Neural crest cell (in vitro differentiated cells): ENCODE data around the gene ZACN. TPM values are rescaled to one million over a fixed set of nuclear protein-coding genes. Genes with fewer than 3 reads are reported as not detected.

Experiments used
- DNase-seq: peaks from one replicate; pipeline ENCODE4 v3.0.0; 2021; ENCODE audit warnings: low read depth, mixed read lengths, low spot score
- H3K27ac Mint-ChIP-seq: one replicate; pipeline ENCODE4 v1.8.0; 2021; ENCODE audit warnings: mild to moderate bottlenecking, mixed read lengths; ENCODE audit not compliant: unreplicated experiment
- H3K27me3 Mint-ChIP-seq: 2 replicates; pipeline ENCODE4 v1.8.0; 2021; ENCODE audit warnings: low read depth, mild to moderate bottlenecking, mixed read lengths
- H3K36me3 Mint-ChIP-seq: 2 replicates; pipeline ENCODE4 v1.8.0; 2021; ENCODE audit warnings: low read depth, mild to moderate bottlenecking, mixed read lengths
- H3K4me1 Mint-ChIP-seq: 2 replicates; pipeline ENCODE4 v1.8.0; 2021; ENCODE audit warnings: mixed read lengths
- H3K4me3 Mint-ChIP-seq: one replicate; pipeline ENCODE4 v1.8.0; 2021; ENCODE audit warnings: mild to moderate bottlenecking, mixed read lengths
- H3K9me3 Mint-ChIP-seq: 2 replicates; pipeline ENCODE4 v1.8.0; 2021; ENCODE audit warnings: mixed read lengths
- microRNA-seq: library from miRNA; unstranded; fragments of <30 nt; microRNA quantifications from one replicate; pipeline ENCODE4, GENCODE V29; 2020
- total RNA-seq: library from RNA; stranded (reverse); gene quantifications from 2 replicates; pipeline ENCODE4 v1.2.1, GENCODE V29; 2021
- TF ChIP-seq, protein P1 (sequence below): fragments of 200-600 bp; sonication (generic); conservative IDR thresholded peaks from 2 replicates; pipeline ENCODE4 v1.5.0; 2021; ENCODE audit warnings: antibody characterized with exemption, mild to moderate bottlenecking

The ZACN gene
- total RNA-seq, 1 donor from 2014 or later = 0.19 TPM

DNA sequence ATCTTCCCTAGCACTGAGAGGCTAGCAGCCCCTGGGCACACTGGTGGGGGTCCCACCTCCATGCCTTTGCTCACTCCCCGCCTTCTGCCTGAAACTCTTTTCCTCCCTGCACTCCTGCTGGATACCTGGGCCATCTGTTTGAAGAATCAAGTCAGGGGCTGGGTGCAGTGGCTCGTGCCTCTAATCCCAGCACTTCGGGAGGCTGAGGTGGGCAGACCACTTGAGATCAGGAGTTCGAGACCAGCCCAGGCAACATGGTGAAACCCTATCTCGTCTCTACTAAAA is 46.4 kb downstream of the ZACN start:
- H3K4me3 Mint-ChIP-seq = no peak overlapping the region
- H3K9me3 Mint-ChIP-seq = no peaks in the 10 kb centered on the region
- H3K27ac Mint-ChIP-seq = no peak overlapping the region
- TF ChIP-seq, protein P1, sequence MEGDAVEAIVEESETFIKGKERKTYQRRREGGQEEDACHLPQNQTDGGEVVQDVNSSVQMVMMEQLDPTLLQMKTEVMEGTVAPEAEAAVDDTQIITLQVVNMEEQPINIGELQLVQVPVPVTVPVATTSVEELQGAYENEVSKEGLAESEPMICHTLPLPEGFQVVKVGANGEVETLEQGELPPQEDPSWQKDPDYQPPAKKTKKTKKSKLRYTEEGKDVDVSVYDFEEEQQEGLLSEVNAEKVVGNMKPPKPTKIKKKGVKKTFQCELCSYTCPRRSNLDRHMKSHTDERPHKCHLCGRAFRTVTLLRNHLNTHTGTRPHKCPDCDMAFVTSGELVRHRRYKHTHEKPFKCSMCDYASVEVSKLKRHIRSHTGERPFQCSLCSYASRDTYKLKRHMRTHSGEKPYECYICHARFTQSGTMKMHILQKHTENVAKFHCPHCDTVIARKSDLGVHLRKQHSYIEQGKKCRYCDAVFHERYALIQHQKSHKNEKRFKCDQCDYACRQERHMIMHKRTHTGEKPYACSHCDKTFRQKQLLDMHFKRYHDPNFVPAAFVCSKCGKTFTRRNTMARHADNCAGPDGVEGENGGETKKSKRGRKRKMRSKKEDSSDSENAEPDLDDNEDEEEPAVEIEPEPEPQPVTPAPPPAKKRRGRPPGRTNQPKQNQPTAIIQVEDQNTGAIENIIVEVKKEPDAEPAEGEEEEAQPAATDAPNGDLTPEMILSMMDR = no peak
- no peaks in the 10 kb centered on the region for H3K27me3 Mint-ChIP-seq
- H3K4me1 Mint-ChIP-seq = peaks cover 16% of the 10 kb centered on the region
- DNase-seq = no peak
- no peaks in the 10 kb centered on the region for H3K36me3 Mint-ChIP-seq

- TF ChIP-seq, protein P1 = no peak
- Mint-ChIP-seq H3K27me3 (peaks cover 5% of the 10 kb centered on the region), H3K36me3 (no peaks in the 10 kb centered on the region), H3K9me3 (no peaks in the 10 kb centered on the region), H3K4me3 (no peak overlapping the region), H3K4me1 (peaks cover 12% of the 10 kb centered on the region), H3K27ac (no peak overlapping the region)
- DNase-seq = no peak
These were observed 46.9 kb downstream of the ZACN start for GRCh38 chr17:76125922-76126321.

DNA sequence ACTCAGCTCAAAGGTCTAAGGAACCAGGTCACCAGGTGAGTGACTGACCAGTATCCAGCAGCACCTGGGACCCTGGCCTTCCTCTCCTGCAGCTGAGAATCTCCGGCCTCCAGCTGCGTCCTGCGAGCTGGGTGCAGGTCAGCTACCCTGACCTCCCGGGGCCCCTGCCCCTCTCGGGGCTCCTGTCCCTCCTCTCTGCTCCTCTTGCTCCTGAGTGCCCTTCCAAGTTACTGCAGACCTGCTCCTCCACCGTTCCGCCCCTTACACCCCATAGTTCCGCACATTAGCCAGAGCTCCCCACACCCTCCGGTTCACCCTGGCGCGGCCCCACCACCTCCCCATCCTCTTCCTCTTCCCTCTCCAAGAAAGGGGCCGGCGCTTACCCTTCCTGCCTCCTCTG is 51.5 kb downstream of the ZACN start:
- no peaks in the 10 kb centered on the region for H3K9me3 Mint-ChIP-seq
- peaks cover 13% of the 10 kb centered on the region for H3K4me1 Mint-ChIP-seq
- TF ChIP-seq, protein P1 = no peak
- no peak overlapping the region for H3K27ac Mint-ChIP-seq
- H3K27me3 Mint-ChIP-seq = peaks cover 36% of the 10 kb centered on the region
- H3K36me3 Mint-ChIP-seq = no peaks in the 10 kb centered on the region
- no peak overlapping the region for H3K4me3 Mint-ChIP-seq
- DNase-seq = no peak

DNA sequence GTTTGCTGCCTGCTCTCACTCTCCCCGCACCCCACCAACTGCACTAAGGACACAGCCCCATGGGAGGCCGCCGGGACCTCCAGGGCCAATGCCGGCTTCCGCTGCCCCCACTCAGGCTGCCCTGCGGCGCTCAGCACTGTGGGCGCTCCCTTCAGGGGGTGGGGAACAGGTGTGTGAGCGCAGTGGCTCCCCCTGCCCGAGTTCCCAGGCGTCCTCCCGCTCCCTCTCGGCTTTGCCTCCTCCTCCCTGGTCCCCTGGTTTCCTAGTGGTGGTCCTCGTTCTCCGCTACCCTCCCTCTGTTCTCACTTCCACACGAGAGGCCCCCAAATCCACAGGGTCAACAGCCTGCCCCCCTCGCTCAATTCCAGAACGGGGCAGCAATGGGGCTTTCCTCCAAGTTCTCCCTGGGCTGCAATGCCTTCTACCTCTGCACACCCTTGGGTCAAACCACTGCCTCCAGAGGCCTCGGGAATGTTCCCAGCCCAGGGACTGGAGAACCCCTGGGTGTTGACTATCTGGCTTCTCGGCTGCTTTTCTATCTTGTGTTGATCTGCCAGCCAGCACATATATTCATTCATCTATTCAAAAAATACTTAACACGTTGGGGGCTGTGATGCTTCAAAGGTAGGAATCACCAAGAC is 52.2 kb downstream of the ZACN start:
- Mint-ChIP-seq H3K27ac (no peak overlapping the region), H3K36me3 (no peaks in the 10 kb centered on the region), H3K27me3 (peaks cover 36% of the 10 kb centered on the region), H3K4me1 (peaks cover 14% of the 10 kb centered on the region), H3K9me3 (no peaks in the 10 kb centered on the region), H3K4me3 (no peak overlapping the region)
- DNase-seq = no peak
- TF ChIP-seq, protein P1 = no peak

- Mint-ChIP-seq H3K27me3 (peaks cover 42% of the 10 kb centered on the region), H3K27ac (no peak overlapping the region), H3K36me3 (no peaks in the 10 kb centered on the region), H3K4me3 (no peak overlapping the region), H3K4me1 (peaks cover 14% of the 10 kb centered on the region), H3K9me3 (no peaks in the 10 kb centered on the region)
- TF ChIP-seq, protein P1 = no peak
- no peak for DNase-seq
These were observed 53.0 kb downstream of the ZACN start for GRCh38 chr17:76131692-76132573.

Small RNAs within 50 kb of the gene (microRNA-seq; reads per million reads assigned to microRNA genes)
- gene MIR6868 = 13.6 reads per million, percentile 29 among the genes with 10 or more reads in this experiment

Other genes with a start within 250 kb of the ZACN start
- gene UNC13D, start 234.8 kb upstream of the ZACN start, total RNA-seq = 1.1 and 3.1 TPM in 2 replicates
- gene WBP2, start 223.8 kb upstream of the ZACN start, total RNA-seq = 49.3 and 53.3 TPM in 2 replicates
- gene TRIM47, start 200.6 kb upstream of the ZACN start, total RNA-seq = 0.91 and 1.9 TPM in 2 replicates
- 23.3 and 27.4 TPM in 2 replicates for gene TRIM65, start 182.2 kb upstream of the ZACN start, total RNA-seq
- gene MRPL38, start 174.3 kb upstream of the ZACN start, total RNA-seq = 111 and 115 TPM in 2 replicates
- 21.7 and 25.9 TPM in 2 replicates for gene FBF1, start 138.1 kb upstream of the ZACN start, total RNA-seq
- 19.3 and 22.3 TPM in 2 replicates for gene ACOX1, start 100.0 kb upstream of the ZACN start, total RNA-seq
- gene TEN1, start 99.9 kb upstream of the ZACN start, total RNA-seq = 9.1 and 10.1 TPM in 2 replicates
- 7.9 and 9.4 TPM in 2 replicates for gene CDK3, start 78.3 kb upstream of the ZACN start, total RNA-seq
- gene EVPL, start 51.9 kb upstream of the ZACN start, total RNA-seq = not detected in 2 replicates
- gene SRP68, start 6.7 kb upstream of the ZACN start, total RNA-seq = 87.9 and 91.6 TPM in 2 replicates
- gene GALR2, start 4.4 kb upstream of the ZACN start, total RNA-seq = not detected in 2 replicates
- gene EXOC7, start 24.6 kb downstream of the ZACN start, total RNA-seq = 195 and 205 TPM in 2 replicates
- gene FOXJ1, start 62.1 kb downstream of the ZACN start, total RNA-seq = 4.3 and 4.5 TPM in 2 replicates
- gene RNF157, start 161.3 kb downstream of the ZACN start, total RNA-seq = 50.4 and 54.0 TPM in 2 replicates
- 18.8 and 21.5 TPM in 2 replicates for gene UBALD2, start 186.2 kb downstream of the ZACN start, total RNA-seq
- 10.6 and 12.3 TPM in 2 replicates for gene QRICH2, start 229.1 kb downstream of the ZACN start, total RNA-seq